ENCODE measurements around the gene CCDC88C.

Gene CCDC88C

DNA sequence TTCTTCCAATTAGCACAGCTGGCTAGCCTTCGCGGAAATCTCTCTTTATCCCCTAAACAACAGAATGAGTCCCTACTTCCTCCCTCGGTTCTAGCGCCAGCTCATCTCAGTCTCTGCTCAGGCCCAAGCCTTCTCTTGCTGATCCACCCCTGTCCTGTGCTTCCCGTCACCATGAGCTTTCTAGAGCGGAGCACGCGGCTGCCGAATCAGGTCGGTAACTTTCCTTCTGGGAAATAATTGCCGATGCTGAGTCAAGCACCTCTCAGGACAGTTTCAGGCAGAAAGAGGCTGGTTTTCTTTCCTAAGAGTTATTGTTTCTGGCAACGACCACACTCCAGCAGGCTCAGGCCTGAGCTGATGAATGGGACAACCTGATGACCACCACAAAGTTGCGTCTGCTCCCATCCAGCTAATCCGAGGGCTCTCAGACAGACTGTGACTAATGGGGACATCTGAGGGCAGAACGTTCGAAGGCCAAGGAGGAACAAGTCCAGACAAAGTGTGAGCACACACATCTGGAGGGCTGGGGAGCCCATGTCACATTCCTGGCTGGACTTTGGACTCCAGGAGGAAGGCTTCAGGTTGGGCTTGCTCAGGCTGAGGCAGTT, 159.5 kb downstream of the CCDC88C start:
- H3K4me3 ChIP-seq (ENCODE audit: low read depth, low read length), result no peak overlapping the region
- DNase-seq (ENCODE audit: low read depth), result no peak
- TF ChIP-seq, protein P1, sequence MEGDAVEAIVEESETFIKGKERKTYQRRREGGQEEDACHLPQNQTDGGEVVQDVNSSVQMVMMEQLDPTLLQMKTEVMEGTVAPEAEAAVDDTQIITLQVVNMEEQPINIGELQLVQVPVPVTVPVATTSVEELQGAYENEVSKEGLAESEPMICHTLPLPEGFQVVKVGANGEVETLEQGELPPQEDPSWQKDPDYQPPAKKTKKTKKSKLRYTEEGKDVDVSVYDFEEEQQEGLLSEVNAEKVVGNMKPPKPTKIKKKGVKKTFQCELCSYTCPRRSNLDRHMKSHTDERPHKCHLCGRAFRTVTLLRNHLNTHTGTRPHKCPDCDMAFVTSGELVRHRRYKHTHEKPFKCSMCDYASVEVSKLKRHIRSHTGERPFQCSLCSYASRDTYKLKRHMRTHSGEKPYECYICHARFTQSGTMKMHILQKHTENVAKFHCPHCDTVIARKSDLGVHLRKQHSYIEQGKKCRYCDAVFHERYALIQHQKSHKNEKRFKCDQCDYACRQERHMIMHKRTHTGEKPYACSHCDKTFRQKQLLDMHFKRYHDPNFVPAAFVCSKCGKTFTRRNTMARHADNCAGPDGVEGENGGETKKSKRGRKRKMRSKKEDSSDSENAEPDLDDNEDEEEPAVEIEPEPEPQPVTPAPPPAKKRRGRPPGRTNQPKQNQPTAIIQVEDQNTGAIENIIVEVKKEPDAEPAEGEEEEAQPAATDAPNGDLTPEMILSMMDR (IDR thresholded peaks at IDR 0.05; ENCODE audit: insufficient read depth, low read depth, low read length, missing control alignments), result no peak

- DNase-seq (ENCODE audit: low read depth), result no peak
- H3K4me3 ChIP-seq (ENCODE audit: low read depth, low read length), result no peak overlapping the region
- TF ChIP-seq, protein P1 (IDR thresholded peaks at IDR 0.05; ENCODE audit: insufficient read depth, low read depth, low read length, missing control alignments), result no peak
These were observed 160.2 kb downstream of the CCDC88C start for GRCh38 chr14:91257328-91258010.

DNA sequence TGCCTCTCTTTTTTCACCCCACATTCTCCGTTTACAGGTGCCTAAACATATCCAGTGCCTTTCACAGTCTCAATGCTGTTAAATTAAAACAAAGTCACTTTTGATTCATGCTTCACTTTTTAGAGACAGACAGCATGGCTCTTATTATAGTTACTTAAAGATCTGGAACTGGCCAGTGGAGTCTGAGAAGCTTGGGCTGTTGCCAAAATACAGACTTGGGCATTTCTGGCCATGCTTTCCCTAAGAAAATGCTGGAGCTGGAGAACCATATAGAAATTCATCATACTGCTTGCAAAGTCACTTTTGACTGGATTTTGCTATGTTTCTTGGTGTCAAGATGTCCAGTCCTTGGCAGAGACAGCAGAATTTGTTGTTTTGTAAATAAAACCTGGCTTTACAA, 161.0 kb downstream of the CCDC88C start:
- DNase-seq (ENCODE audit: low read depth), result no peak
- H3K4me3 ChIP-seq (ENCODE audit: low read depth, low read length), result no peak overlapping the region
- TF ChIP-seq, protein P1 (IDR thresholded peaks at IDR 0.05; ENCODE audit: insufficient read depth, low read depth, low read length, missing control alignments), result no peak

DNA sequence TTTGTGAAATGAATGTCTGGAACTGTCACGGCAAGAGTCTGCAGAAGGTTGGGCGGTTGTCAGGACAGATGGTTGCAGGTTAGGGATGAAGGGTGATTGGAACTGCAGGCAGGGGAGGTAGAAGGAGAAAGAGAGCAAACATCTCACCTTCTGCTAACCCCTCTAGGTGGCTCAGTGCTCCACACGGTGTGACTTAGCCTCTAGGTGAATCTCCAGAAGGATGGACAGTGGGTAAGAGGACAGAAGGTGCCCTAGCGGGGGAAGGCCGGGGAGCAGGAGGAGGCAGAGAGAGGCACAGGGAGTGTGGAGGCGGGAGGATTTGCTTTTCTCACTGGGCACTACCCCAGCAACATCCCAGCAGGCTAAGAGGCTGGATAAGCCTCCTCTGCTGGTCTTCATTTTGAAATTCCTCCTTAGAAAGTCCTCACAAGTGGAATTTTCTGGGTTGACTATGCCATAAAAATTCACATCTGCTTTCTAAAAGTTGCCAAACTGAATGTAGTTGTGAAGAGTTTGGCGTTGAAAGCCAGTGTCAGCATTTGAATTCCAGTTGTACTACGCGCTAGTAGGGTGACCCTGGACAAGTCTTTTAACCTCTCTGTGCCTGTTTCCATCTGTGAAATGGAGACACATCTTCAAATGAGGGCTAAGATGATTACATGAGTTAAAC, 162.5 kb downstream of the CCDC88C start:
- DNase-seq (ENCODE audit: low read depth), result no peak
- TF ChIP-seq, protein P1 (IDR thresholded peaks at IDR 0.05; ENCODE audit: insufficient read depth, low read depth, low read length, missing control alignments), result no peak
- H3K4me3 ChIP-seq (ENCODE audit: low read depth, low read length), result no peak overlapping the region

DNA sequence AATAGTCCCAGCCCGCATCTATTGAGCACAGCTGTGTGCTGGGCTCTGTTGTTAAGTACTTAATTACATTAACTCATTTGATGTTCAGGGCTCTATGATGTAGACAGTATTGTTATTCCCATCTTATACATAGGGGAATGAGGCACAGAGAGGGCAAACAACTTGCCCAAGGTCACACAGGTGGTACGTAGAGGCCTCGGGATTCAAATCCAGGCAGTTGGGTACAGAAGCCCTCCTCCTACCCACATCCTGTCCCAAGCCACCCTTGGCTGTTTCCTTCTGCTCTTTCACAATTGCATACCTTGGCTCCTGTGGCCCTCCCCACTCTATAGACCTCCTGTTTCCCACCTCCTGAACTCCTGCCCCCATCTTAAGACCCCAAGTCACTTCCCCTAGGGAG, 163.2 kb downstream of the CCDC88C start:
- TF ChIP-seq, protein P1 (IDR thresholded peaks at IDR 0.05; ENCODE audit: insufficient read depth, low read depth, low read length, missing control alignments), result no peak
- DNase-seq (ENCODE audit: low read depth), result no peak
- H3K4me3 ChIP-seq (ENCODE audit: low read depth, low read length), result no peak overlapping the region

DNA sequence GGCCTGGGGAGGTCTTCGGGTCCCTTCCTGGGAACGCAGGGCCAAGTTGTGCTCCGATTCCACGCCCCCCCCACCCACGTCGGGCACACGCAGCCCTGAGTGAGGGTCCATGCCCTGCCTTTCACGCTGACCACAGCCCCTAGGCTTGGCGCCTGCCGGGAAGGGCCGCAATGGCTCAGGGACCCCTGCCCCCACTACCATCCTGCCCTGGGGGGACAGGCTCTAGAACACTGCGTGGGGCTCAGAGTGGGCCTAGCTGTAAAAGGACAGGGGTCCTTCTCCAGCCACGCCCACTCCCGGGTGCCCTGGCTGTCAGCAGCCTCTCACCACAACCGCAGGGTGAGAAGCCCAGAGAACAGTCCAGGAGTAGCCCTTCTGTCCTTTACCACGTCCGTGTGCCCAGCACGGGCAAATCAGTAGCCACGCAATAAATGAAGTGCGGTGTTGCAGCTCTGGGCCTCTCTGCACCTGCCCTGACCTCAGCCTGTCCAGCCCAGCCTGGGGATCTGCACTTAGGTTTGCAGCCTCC, 163.8 kb downstream of the CCDC88C start:
- no peak for DNase-seq (ENCODE audit: low read depth)
- TF ChIP-seq, protein P1 (IDR thresholded peaks at IDR 0.05; ENCODE audit: insufficient read depth, low read depth, low read length, missing control alignments), result no peak
- peak overlapping the region; percentile 47 for H3K4me3 ChIP-seq (ENCODE audit: low read depth, low read length)

All from GM12865 (cell line).